Esophagus squamous epithelium (tissue), 5 donors: ENCODE data around the gene JPT2. TPM values are rescaled to one million over a fixed set of nuclear protein-coding genes. Genes with fewer than 3 reads are reported as not detected.

Experiments used
- DNase-seq: peaks from one replicate; lab custom pipeline; 2025; lab: John Stamatoyannopoulos, UW
- H3K27ac ChIP-seq, 4 donors: fragments of 200-600 bp; sonication (generic); one replicate each; pipeline ENCODE4 v1.5.1; 2016 to 2019; ENCODE audit warnings: mild to moderate bottlenecking in 1 of 4
- H3K27me3 ChIP-seq, 4 donors: fragments of 200-600 bp; sonication (generic); 1 replicate in 3 of 4; 2 replicates in 1 of 4; pipeline versions ENCODE4 v1.5.1 to v1.6.0; 2017 to 2021; ENCODE audit warnings: antibody characterized with exemption in 1 of 4
- H3K36me3 ChIP-seq, 3 donors: fragments of 200-600 bp; sonication (generic); one replicate each; pipeline ENCODE4 v1.5.1; 2016 to 2019
- H3K4me1 ChIP-seq, 3 donors: fragments of 200-600 bp; sonication (generic); one replicate each; pipeline ENCODE4 v1.5.1; 2017 to 2019
- H3K4me3 ChIP-seq, 4 donors: fragments of 200-600 bp; sonication (generic); 1 replicate in 3 of 4; 2 replicates in 1 of 4; pipeline ENCODE4 v1.5.1; 2016 to 2019; ENCODE audit warnings: mild to moderate bottlenecking in 2 of 4, moderate library complexity in 1 of 4
- H3K9me3 ChIP-seq, 3 donors: fragments of 200-600 bp; sonication (generic); one replicate each; pipeline ENCODE4 v1.5.1; 2016 to 2019
- POLR2A ChIP-seq, 4 donors: fragments of 450-650 bp; IDR thresholded peaks; one replicate each; pipeline ENCODE4 v1.6.1; 2017; ENCODE audit warnings: antibody characterized with exemption in 4 of 4, mild to moderate bottlenecking in 4 of 4, moderate library complexity in 3 of 4
- WGBS, 2 donors: methylation state at CpG; one replicate each; pipeline ENCODE4 v1.1.5; 2018; 5-methylcytosine and 5-hydroxymethylcytosine counted together
- intact Hi-C: fragments of 100-400 bp; cut with DNase I; formaldehyde crosslinking; loops from one replicate; pipeline ENCODE4 v1.15.0; 2022
- total RNA-seq, 4 donors: library from RNA; depleted of rRNA; stranded (reverse); fragments of >200 nt; gene quantifications; one replicate each; pipeline ENCODE4 v1.1.0, GENCODE V29; 2016
- TF ChIP-seq, protein P1 (sequence below), 6 experiments: fragments of 450-650 bp in 4 of 6; fragments of 200-600 bp in 2 of 6; sonication (generic) in 2 of 6; IDR thresholded peaks; one replicate each; pipeline ENCODE4 v1.5.1; 2016 to 2019; ENCODE audit warnings: antibody characterized with exemption in 6 of 6, mild to moderate bottlenecking in 4 of 6, moderate library complexity in 4 of 6
- donor health status: DM: yes; HTN: yes; CAD: no.

The JPT2 gene
- total RNA-seq, 4 donors from 2014 or later, result 45.6 to 68.0 (median 48.6) TPM

DNA sequence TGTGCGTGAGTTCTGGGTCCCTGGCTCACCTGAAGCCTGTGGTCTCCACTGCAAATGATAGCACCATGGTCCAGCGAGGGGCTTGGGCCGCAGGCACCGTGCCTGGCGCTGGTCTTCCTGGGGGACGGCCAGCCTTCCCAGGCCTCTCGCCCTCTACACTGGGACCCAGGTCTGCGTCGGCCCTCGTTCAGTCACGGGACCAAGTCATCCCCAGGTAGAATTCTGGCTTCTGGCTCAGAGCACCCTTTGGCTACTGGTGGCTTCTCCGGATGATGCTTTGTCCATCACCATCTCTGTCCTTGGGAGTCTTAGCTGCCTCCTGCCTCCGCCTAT, 45.5 kb upstream of the JPT2 start:
- Histone ChIP-seq H3K27ac (no peak overlapping the region), H3K9me3 (no peaks in the 10 kb centered on the region), H3K4me3 (no peak overlapping the region), H3K36me3 (peaks cover 16 to 99% (median 25%) of the 10 kb centered on the region in 3 donors), H3K4me1 (peaks cover 0 to 12% (median 0%) of the 10 kb centered on the region in 3 donors), H3K27me3 (no peaks in the 10 kb centered on the region)
- DNase-seq, result no peak
- TF ChIP-seq, protein P1, sequence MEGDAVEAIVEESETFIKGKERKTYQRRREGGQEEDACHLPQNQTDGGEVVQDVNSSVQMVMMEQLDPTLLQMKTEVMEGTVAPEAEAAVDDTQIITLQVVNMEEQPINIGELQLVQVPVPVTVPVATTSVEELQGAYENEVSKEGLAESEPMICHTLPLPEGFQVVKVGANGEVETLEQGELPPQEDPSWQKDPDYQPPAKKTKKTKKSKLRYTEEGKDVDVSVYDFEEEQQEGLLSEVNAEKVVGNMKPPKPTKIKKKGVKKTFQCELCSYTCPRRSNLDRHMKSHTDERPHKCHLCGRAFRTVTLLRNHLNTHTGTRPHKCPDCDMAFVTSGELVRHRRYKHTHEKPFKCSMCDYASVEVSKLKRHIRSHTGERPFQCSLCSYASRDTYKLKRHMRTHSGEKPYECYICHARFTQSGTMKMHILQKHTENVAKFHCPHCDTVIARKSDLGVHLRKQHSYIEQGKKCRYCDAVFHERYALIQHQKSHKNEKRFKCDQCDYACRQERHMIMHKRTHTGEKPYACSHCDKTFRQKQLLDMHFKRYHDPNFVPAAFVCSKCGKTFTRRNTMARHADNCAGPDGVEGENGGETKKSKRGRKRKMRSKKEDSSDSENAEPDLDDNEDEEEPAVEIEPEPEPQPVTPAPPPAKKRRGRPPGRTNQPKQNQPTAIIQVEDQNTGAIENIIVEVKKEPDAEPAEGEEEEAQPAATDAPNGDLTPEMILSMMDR (IDR thresholded peaks at IDR 0.05), result no peak
- no peak for TF ChIP-seq POLR2A (IDR thresholded peaks at IDR 0.05)
- intact Hi-C loops, result no loop called here
- 89 to 100% methylated on average over 1 to 11 of the region's 13 CpGs for WGBS, 2 donors

DNA sequence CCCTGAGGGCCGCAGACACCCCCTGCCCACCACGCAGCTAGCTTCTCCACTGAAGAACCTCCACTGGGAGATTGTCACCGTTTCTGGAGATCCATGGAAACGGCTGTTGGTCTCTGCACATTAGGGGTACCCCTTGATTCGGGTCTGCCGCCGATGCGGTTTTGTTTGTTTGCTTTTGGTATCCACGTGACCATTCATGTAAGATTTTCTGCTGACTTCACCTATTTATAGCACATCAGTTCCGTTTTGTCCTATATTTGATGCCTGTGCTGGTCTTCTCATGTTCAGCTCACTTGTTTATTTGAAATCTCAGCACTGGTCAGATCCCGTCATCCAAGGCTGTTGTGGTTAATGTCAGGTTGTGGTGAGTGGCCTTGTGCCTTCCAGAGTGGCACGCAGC, 44.8 kb upstream of the JPT2 start:
- H3K4me3 ChIP-seq, result no peak overlapping the region
- peaks cover 17 to 99% (median 32%) of the 10 kb centered on the region in 3 donors for H3K36me3 ChIP-seq
- no peak for DNase-seq
- peaks cover 0 to 5% (median 0%) of the 10 kb centered on the region in 3 donors for H3K4me1 ChIP-seq
- intact Hi-C loops, result no loop called here
- TF ChIP-seq POLR2A (IDR thresholded peaks at IDR 0.05), result no peak
- TF ChIP-seq, protein P1 (IDR thresholded peaks at IDR 0.05), result no peak
- H3K27ac ChIP-seq, result no peak overlapping the region
- 91 to 97% methylated on average over 10 to 12 of the region's 12 CpGs for WGBS, 2 donors
- H3K9me3 ChIP-seq, result no peaks in the 10 kb centered on the region
- no peaks in the 10 kb centered on the region for H3K27me3 ChIP-seq

DNA sequence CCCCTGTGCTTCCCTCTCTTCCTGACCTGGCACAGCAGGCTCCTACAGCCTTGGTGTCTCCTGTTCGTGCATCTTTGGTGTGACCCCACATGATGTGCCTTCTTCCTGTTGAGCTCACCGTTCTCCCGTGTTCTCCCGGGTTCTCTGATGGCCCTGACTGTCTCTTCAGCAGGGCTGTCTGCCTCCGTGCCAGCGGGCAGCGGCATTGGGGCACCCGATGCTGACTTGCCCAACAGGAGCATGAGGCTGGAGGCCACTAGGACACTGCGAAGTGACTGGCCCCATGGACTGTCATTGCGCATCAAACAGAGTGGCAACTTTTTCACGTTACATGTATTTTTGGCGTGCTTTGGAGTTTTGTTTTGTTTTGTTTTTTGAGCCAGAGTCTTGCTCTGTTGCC, 43.5 kb upstream of the JPT2 start:
- no peaks in the 10 kb centered on the region for H3K9me3 ChIP-seq
- no peaks in the 10 kb centered on the region for H3K27me3 ChIP-seq
- intact Hi-C loops, result no loop called here
- no peak overlapping the region for H3K4me3 ChIP-seq
- peaks cover 22 to 99% (median 38%) of the 10 kb centered on the region in 3 donors for H3K36me3 ChIP-seq
- H3K27ac ChIP-seq, result no peak overlapping the region
- no peak for DNase-seq
- H3K4me1 ChIP-seq, result no peaks in the 10 kb centered on the region
- no peak for TF ChIP-seq POLR2A (IDR thresholded peaks at IDR 0.05)
- TF ChIP-seq, protein P1 (IDR thresholded peaks at IDR 0.05), result no peak
- WGBS, 2 donors, result 92 to 98% methylated on average over 7 to 8 of the region's 12 CpGs

DNA sequence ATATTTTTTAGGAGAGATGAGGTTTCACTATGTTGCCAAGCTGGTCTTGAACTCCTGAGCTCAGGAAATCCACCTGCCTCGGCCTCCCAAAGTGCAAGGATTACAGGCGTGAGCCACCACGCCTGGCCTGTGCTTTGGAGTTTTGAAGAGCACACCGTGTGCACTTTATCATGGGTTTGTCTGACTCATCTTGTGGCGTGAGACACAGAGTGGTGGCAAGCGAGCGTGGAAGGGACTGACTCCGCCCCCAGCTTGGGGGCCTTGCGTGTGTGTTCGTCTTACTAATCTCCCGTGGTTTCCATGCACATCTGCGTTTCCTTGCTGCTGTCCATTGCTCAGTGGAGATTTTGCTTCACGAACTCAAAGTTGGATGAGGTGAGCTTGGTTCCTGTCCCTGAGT, 43.0 kb upstream of the JPT2 start:
- no peaks in the 10 kb centered on the region for H3K9me3 ChIP-seq
- no peak overlapping the region for H3K4me3 ChIP-seq
- DNase-seq, result no peak
- intact Hi-C loops, result no loop called here
- H3K27ac ChIP-seq, result no peak overlapping the region
- H3K4me1 ChIP-seq, result no peaks in the 10 kb centered on the region
- no peaks in the 10 kb centered on the region for H3K27me3 ChIP-seq
- no peak for TF ChIP-seq POLR2A (IDR thresholded peaks at IDR 0.05)
- TF ChIP-seq, protein P1 (IDR thresholded peaks at IDR 0.05), result no peak
- peaks cover 22 to 99% (median 40%) of the 10 kb centered on the region in 3 donors for H3K36me3 ChIP-seq
- WGBS, 2 donors, result 84 to 85% methylated on average over 12 to 13 of the region's 13 CpGs

DNA sequence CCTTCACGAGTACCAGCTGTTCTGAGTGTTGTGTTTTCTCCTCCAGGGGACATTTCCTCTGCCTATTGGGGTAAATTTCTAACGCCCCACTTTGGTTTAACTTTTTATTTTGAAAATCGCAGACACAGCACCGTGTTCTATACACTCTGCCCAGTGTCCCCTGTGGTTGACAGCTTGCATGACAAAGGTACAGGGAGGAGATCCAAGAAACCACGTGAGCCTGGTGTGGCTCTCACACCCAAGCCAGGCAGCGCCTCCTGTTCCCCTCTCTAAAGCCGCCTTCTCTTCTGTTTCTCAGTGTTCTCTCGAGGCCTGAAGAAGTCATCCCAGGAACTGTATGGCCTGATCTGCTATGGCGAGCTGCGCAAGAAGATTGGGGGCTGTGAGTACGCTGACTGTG, 40.6 kb upstream of the JPT2 start:
- TF ChIP-seq POLR2A (IDR thresholded peaks at IDR 0.05), result no peak
- TF ChIP-seq, protein P1 (IDR thresholded peaks at IDR 0.05), result no peak
- no peak overlapping the region for H3K4me3 ChIP-seq
- WGBS, 2 donors, result 88 to 98% methylated on average over 10 to 11 of the region's 11 CpGs
- no peak overlapping the region for H3K27ac ChIP-seq
- H3K4me1 ChIP-seq, result peaks cover 0 to 4% (median 0%) of the 10 kb centered on the region in 3 donors
- intact Hi-C loops, result no loop called here
- H3K9me3 ChIP-seq, result no peaks in the 10 kb centered on the region
- DNase-seq, result no peak
- peaks cover 40 to 99% (median 55%) of the 10 kb centered on the region in 3 donors for H3K36me3 ChIP-seq
- H3K27me3 ChIP-seq, result no peaks in the 10 kb centered on the region
